Measurements from ENCODE around the gene ADRA2C. TPM values are rescaled to one million over a fixed set of nuclear protein-coding genes. Genes with fewer than 3 reads are reported as not detected.
"Not testable (repeated sequence)": the region's sequence is repeated elsewhere in the genome, so short reads cannot be mapped to it uniquely, and the experiment has no call there.

Gene ADRA2C
- total RNA-seq, 1 experiment from 2014 or later, result 28.1 TPM

DNA sequence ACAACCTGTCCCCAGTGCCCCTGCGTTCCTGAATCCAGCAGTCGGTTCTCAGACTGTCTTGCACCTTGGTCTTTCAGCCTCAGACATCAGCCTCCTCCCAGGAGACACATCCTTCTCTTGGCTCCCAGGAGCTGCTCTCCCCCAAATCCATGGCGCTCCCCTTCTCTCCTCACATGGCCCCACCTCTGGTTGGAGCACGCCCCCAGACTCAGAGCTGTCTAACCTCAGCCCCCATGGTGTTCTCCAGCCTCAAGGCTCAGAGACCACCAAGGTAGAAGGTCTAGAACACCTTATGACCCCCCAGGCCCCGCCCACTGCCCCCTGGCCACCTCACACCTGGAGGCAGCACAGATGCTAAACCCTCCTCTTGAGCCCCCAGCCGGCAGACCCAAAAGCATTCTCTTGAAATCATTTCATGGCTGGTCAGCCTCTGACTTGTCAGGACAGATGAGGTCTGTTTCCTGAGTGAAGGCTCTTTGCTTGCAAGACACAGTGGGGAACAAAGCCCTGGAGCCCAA, 47.9 kb downstream of the ADRA2C start:
- Histone ChIP-seq H3K9me3 (ENCODE audit: control insufficient read depth in 1 of 2, insufficient read depth in 1 of 2, low read depth in 1 of 2, low read length in 2 of 2) (no peaks in the 10 kb centered on the region), H3K9me2 (ENCODE audit: insufficient read depth) (no peaks in the 10 kb centered on the region), H2AFZ (ENCODE audit: low read depth, low read length, poor library complexity, severe bottlenecking) (no peak overlapping the region), H3K4me2 (ENCODE audit: low read length) (no peak overlapping the region), H3K27me3 (ENCODE audit: insufficient read depth, low read length) (peaks cover 3% of the 10 kb centered on the region; the same call in 1 of the 2 replicates), H4K20me1 (ENCODE audit: insufficient read depth) (no peaks in the 10 kb centered on the region), H3K27ac (ENCODE audit: low read depth, low read length) (no peak overlapping the region), H3K9ac (ENCODE audit: low read length) (no peak overlapping the region), H3K79me2 (ENCODE audit: insufficient read depth, low read length) (no peaks in the 10 kb centered on the region), H3K4me1 (ENCODE audit: control insufficient read depth in 1 of 2, insufficient read depth in 2 of 2, low read length in 2 of 2) (no peaks in the 10 kb centered on the region), H3K4me3 (replicated peaks in 1 of 2; ENCODE audit: low read depth in 1 of 2, low read length in 2 of 2) (no peak overlapping the region), H3K36me3 (ENCODE audit: control insufficient read depth in 1 of 2, insufficient read depth in 2 of 2, low read length in 2 of 2) (no peaks in the 10 kb centered on the region)
- DNase-seq (ENCODE audit: low read depth, low spot score), result no peak
- ChIA-PET POLR2A (no interaction called here), RAD21 (ENCODE audit: low non-redundant PET in 1 of 2, low total read pairs in 2 of 2, uncharacterized antibody in 2 of 2, unreplicated experiment in 2 of 2) (no interaction called here), CTCF (no interaction called here)
- TF ChIP-seq CBX3 (IDR thresholded peaks at IDR 0.05; ENCODE audit: low read depth) (no peak), JUND (IDR thresholded peaks at IDR 0.05) (no peak), POLR2A (IDR thresholded peaks at IDR 0.05; ENCODE audit: borderline replicate concordance, extremely low read depth, insufficient read depth, insufficient read length) (no peak), ELF1 (IDR thresholded peaks at IDR 0.05; ENCODE audit: borderline replicate concordance, low read depth) (no peak), YY1 (IDR thresholded peaks at IDR 0.05; ENCODE audit: extremely low read depth, insufficient replicate concordance, low read depth, low read length) (no peak), CEBPB (IDR thresholded peaks at IDR 0.05; ENCODE audit: low read depth) (no peak), TCF7L2 (IDR thresholded peaks at IDR 0.05; ENCODE audit: borderline replicate concordance, extremely low read depth, insufficient read depth, insufficient read length) (no peak), SIN3A (IDR thresholded peaks at IDR 0.05; ENCODE audit: low read depth) (no peak), FOSL1 (IDR thresholded peaks at IDR 0.05; ENCODE audit: low read depth) (no peak), POLR2AphosphoS5 (IDR thresholded peaks at IDR 0.05; ENCODE audit: low read depth, low read length) (no peak)
- TF ChIP-seq, protein P1, sequence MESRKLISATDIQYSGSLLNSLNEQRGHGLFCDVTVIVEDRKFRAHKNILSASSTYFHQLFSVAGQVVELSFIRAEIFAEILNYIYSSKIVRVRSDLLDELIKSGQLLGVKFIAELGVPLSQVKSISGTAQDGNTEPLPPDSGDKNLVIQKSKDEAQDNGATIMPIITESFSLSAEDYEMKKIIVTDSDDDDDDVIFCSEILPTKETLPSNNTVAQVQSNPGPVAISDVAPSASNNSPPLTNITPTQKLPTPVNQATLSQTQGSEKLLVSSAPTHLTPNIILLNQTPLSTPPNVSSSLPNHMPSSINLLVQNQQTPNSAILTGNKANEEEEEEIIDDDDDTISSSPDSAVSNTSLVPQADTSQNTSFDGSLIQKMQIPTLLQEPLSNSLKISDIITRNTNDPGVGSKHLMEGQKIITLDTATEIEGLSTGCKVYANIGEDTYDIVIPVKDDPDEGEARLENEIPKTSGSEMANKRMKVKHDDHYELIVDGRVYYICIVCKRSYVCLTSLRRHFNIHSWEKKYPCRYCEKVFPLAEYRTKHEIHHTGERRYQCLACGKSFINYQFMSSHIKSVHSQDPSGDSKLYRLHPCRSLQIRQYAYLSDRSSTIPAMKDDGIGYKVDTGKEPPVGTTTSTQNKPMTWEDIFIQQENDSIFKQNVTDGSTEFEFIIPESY (IDR thresholded peaks at IDR 0.05; ENCODE audit: extremely low read depth, insufficient replicate concordance, low read length), result no peak
- TF ChIP-seq, protein P2, sequence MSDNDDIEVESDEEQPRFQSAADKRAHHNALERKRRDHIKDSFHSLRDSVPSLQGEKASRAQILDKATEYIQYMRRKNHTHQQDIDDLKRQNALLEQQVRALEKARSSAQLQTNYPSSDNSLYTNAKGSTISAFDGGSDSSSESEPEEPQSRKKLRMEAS (IDR thresholded peaks at IDR 0.05), result no peak
- TF ChIP-seq, protein P3, sequence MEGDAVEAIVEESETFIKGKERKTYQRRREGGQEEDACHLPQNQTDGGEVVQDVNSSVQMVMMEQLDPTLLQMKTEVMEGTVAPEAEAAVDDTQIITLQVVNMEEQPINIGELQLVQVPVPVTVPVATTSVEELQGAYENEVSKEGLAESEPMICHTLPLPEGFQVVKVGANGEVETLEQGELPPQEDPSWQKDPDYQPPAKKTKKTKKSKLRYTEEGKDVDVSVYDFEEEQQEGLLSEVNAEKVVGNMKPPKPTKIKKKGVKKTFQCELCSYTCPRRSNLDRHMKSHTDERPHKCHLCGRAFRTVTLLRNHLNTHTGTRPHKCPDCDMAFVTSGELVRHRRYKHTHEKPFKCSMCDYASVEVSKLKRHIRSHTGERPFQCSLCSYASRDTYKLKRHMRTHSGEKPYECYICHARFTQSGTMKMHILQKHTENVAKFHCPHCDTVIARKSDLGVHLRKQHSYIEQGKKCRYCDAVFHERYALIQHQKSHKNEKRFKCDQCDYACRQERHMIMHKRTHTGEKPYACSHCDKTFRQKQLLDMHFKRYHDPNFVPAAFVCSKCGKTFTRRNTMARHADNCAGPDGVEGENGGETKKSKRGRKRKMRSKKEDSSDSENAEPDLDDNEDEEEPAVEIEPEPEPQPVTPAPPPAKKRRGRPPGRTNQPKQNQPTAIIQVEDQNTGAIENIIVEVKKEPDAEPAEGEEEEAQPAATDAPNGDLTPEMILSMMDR (IDR thresholded peaks at IDR 0.05 in 2 of 3, conservative IDR thresholded peaks at IDR 0.05 in 1 of 3; ENCODE audit: borderline replicate concordance in 1 of 3, insufficient read depth in 1 of 3, low read depth in 2 of 3, low read length in 2 of 3), result no peak
- TF ChIP-seq, protein P4, sequence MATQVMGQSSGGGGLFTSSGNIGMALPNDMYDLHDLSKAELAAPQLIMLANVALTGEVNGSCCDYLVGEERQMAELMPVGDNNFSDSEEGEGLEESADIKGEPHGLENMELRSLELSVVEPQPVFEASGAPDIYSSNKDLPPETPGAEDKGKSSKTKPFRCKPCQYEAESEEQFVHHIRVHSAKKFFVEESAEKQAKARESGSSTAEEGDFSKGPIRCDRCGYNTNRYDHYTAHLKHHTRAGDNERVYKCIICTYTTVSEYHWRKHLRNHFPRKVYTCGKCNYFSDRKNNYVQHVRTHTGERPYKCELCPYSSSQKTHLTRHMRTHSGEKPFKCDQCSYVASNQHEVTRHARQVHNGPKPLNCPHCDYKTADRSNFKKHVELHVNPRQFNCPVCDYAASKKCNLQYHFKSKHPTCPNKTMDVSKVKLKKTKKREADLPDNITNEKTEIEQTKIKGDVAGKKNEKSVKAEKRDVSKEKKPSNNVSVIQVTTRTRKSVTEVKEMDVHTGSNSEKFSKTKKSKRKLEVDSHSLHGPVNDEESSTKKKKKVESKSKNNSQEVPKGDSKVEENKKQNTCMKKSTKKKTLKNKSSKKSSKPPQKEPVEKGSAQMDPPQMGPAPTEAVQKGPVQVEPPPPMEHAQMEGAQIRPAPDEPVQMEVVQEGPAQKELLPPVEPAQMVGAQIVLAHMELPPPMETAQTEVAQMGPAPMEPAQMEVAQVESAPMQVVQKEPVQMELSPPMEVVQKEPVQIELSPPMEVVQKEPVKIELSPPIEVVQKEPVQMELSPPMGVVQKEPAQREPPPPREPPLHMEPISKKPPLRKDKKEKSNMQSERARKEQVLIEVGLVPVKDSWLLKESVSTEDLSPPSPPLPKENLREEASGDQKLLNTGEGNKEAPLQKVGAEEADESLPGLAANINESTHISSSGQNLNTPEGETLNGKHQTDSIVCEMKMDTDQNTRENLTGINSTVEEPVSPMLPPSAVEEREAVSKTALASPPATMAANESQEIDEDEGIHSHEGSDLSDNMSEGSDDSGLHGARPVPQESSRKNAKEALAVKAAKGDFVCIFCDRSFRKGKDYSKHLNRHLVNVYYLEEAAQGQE (IDR thresholded peaks at IDR 0.05; ENCODE audit: low read depth), result no peak
- intact Hi-C loops (cut with micrococcal nuclease), result no loop called here
- no TSS peak for BruUV-seq (replicated peaks)
- no peak for ATAC-seq

DNA sequence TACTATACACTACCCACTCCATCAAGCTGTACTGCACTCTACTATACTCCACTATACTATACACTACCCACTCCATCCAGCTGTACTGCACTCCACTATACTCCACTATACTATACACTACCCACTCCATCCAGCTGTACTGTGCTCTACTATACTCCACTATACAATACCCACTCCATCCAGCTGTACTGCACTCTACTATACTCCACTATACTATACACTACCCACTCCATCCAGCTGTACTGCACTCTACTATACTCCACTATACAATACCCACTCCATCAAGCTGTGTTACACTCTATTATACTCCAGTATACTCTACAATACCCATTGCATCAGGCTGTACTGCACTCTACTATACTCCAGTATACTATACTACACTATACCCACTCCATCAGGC, 48.7 kb downstream of the ADRA2C start:
- H3K9ac ChIP-seq (ENCODE audit: low read length); H3K79me2 ChIP-seq (ENCODE audit: insufficient read depth, low read length); BruUV-seq (replicated peaks); intact Hi-C loops (cut with micrococcal nuclease); POLR2A ChIA-PET; H3K27ac ChIP-seq (ENCODE audit: low read depth, low read length); H3K9me3 ChIP-seq (ENCODE audit: control insufficient read depth in 1 of 2, insufficient read depth in 1 of 2, low read depth in 1 of 2, low read length in 2 of 2); H3K27me3 ChIP-seq (ENCODE audit: insufficient read depth, low read length); H3K36me3 ChIP-seq (ENCODE audit: control insufficient read depth in 1 of 2, insufficient read depth in 2 of 2, low read length in 2 of 2); H3K9me2 ChIP-seq (ENCODE audit: insufficient read depth); H3K4me2 ChIP-seq (ENCODE audit: low read length); H2AFZ ChIP-seq (ENCODE audit: low read depth, low read length, poor library complexity, severe bottlenecking); H4K20me1 ChIP-seq (ENCODE audit: insufficient read depth); H3K4me1 ChIP-seq (ENCODE audit: control insufficient read depth in 1 of 2, insufficient read depth in 2 of 2, low read length in 2 of 2); RAD21 ChIA-PET (ENCODE audit: low non-redundant PET in 1 of 2, low total read pairs in 2 of 2, uncharacterized antibody in 2 of 2, unreplicated experiment in 2 of 2); CTCF ChIA-PET; H3K4me3 ChIP-seq (replicated peaks in 1 of 2; ENCODE audit: low read depth in 1 of 2, low read length in 2 of 2); DNase-seq (ENCODE audit: low read depth, low spot score); ATAC-seq: not testable (repeated sequence)

Measured in HCT116 (cell line).